Stimulated activated naive B cell treated with anti-CD40 and anti-IgM and Interleukin-4, amounts not matched to agents 10 μg/mL and 1 μg/mL and 100 μg/mL, for 72 hours (primary cell): ENCODE measurements around the gene ERMN.
"Not testable (repeated sequence)": the region's sequence is repeated elsewhere in the genome, so short reads cannot be mapped to it uniquely, and the experiment has no call there.

Experiments
- ATAC-seq, 2 donors: fragments of 150-1000 bp; cut with Tn5 transposase; replicated peaks; 2 replicates each; pipeline ENCODE4 v1.10.0; 2021; ENCODE audit warnings: moderate library complexity in 1 of 2
- DNase-seq: peaks from one replicate; pipeline ENCODE4 v3.0.0; 2021
- H3K27ac Mint-ChIP-seq: one replicate; pipeline ENCODE4 v1.8.0; 2022; ENCODE audit warnings: mild to moderate bottlenecking, mixed read lengths
- H3K27me3 Mint-ChIP-seq, 2 donors: one replicate each; pipeline ENCODE4 v1.8.0; 2022; ENCODE audit warnings: mixed read lengths in 2 of 2
- H3K36me3 Mint-ChIP-seq, 2 donors: one replicate each; pipeline ENCODE4 v1.8.0; 2022; ENCODE audit warnings: mixed read lengths in 2 of 2, mild to moderate bottlenecking in 1 of 2
- H3K4me1 Mint-ChIP-seq, 2 donors: one replicate each; pipeline ENCODE4 v1.8.0; 2022; ENCODE audit warnings: mixed read lengths in 2 of 2, mild to moderate bottlenecking in 1 of 2
- H3K4me3 Mint-ChIP-seq, 2 donors: one replicate each; pipeline ENCODE4 v1.8.0; 2022; ENCODE audit warnings: mild to moderate bottlenecking in 2 of 2, mixed read lengths in 2 of 2, moderate library complexity in 1 of 2
- H3K9me3 Mint-ChIP-seq, 2 donors: one replicate each; pipeline ENCODE4 v1.8.0; 2022; ENCODE audit warnings: mixed read lengths in 2 of 2, mild to moderate bottlenecking in 1 of 2

ERMN gene

DNA sequence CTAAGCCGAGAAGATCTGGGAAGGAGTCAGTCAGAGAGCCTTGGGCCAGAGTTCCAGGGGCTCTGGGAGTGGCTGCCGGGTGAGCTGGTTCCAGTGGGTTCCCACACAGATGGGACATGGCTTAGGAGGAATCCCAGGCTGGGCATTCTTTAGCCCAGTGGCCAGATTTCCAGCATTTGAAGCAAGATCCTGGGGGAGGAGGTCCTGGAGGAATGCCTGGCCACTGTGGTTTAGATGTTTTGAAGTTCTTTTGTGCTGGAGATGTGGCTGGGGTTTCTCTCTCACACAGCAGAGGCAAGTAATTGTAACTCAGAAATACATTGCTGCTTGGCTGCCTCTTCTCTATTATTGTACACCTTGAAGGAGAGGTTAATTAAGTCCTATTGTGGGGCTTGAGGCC is 15.8 kb upstream of the ERMN start:
- H3K36me3 Mint-ChIP-seq = peaks cover 42 to 47% of the 10 kb centered on the region in 2 donors
- not testable (repeated sequence) for DNase-seq, H3K4me1 Mint-ChIP-seq, H3K27ac Mint-ChIP-seq, H3K27me3 Mint-ChIP-seq, H3K4me3 Mint-ChIP-seq, ATAC-seq
- H3K9me3 Mint-ChIP-seq = peaks cover 32 to 35% of the 10 kb centered on the region in 2 donors

DNA sequence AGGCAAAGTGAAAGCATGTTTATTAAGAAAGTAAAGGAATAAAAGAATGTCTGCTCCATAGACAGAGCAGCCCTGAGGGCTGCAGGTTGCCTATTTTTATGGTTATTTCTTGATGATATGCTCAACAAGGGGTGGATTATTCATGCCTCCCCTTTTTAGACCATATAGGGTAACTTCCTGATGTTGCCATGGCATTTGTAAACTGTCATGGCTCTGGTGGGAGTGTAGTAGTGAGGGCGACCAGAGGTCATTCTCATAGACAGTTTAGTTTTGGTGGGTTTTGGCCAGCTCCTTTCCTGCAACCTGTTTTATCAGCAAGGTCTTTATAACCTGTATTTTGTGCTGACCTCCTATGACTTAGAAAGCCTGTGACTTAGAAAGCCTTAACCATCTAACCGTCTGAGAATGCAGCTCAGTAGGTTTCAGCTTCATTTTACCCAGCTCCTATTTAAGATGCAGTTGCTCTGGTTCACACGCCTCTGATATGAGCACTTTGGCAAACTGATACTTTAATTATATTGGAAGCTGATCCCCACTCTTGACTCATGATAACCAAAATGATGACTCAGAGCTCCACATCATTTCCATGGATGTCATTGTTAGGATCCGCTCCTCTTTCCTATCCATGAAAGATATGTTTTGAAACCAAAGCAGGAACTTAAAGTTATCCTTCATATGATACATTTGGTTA is 14.5 kb upstream of the ERMN start:
- Mint-ChIP-seq H3K4me1 (peaks cover 5 to 6% of the 10 kb centered on the region in 2 donors), H3K36me3 (peaks cover 39 to 43% of the 10 kb centered on the region in 2 donors), H3K27me3 (no peaks in the 10 kb centered on the region)

DNA sequence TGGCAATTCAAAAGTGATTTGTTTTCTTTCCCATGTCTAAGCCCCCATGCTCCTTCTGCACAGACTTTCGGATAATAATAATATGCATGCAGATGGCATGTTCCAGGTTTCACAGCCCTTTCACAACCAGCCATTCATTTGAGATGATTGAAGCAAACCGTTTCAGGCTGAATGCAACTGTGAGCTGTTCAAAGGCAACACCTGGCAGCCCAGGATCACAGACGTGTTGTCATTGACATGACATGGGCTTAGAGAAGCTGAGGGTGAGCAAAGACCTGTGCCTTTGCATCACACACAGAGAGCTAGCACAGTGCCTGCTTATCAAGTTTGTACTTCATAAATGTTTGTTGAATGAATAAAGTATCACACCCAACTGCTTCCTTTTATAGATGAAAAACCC is 12.4 kb upstream of the ERMN start:
- ATAC-seq (no peak), DNase-seq (no peak)
- Mint-ChIP-seq H3K4me3 (no peak overlapping the region), H3K27me3 (no peaks in the 10 kb centered on the region), H3K36me3 (peaks cover 21 to 26% of the 10 kb centered on the region in 2 donors), H3K27ac (no peak overlapping the region), H3K4me1 (peaks cover 5 to 6% of the 10 kb centered on the region in 2 donors), H3K9me3 (peaks cover 13 to 16% of the 10 kb centered on the region in 2 donors)

More for the DNA sequence above, 14.5 kb upstream of the ERMN start:
- Mint-ChIP-seq H3K27ac (no peak overlapping the region), H3K9me3 (peaks cover 29 to 33% of the 10 kb centered on the region in 2 donors), H3K4me3 (no peak overlapping the region)
- ATAC-seq (no peak), DNase-seq (no peak)

DNA sequence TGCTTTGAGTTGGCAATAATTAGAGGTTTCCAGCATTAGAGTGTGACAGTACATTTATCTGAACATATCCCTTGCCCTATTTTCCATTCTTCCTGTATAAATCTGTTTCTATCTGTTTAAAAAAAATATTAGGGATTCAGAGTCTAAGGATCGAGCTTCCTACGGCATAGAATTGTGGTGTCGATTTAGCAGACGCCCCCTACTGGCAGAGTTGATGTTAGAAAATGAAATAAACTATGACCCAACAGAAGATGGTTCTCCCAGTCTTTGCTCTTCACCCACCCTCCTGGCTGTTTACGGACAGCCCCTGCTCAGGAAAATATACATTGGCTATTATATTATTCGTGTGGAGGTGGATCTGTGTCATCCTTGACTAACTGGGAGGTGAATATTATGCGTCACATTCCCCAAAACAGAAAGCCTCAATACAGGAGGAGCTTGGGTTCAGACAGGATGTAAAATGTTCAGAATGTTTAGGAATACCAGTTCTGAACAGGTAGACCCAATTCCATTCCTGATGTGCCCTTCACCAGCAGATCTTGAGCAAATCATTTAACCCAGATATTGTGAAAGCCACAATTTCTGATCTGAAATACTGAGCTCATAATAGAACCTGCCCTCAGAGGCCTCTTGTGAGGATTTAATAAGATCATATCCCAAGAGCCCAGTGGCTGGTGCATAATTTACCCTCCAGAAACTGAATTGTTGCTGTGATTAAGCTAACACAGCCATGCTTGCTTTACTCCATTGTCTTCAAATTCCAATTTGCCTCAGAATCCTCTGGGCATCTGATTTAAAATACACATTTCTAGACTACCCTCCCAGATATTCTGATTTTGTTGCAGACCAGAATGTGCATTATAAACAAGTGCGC is 10.8 kb upstream of the ERMN start:
- peak overlapping the region in 1 of 2 donors; percentile 33 for H3K4me3 Mint-ChIP-seq
- peaks cover 5 to 10% of the 10 kb centered on the region in 2 donors for H3K36me3 Mint-ChIP-seq
- no peaks in the 10 kb centered on the region for H3K27me3 Mint-ChIP-seq
- ATAC-seq = peak; percentile 50 to 57
- peaks cover 2% of the 10 kb centered on the region in 2 donors for H3K9me3 Mint-ChIP-seq
- no peak overlapping the region for H3K27ac Mint-ChIP-seq
- peaks cover 5 to 6% of the 10 kb centered on the region in 2 donors for H3K4me1 Mint-ChIP-seq
- DNase-seq = no peak

DNA sequence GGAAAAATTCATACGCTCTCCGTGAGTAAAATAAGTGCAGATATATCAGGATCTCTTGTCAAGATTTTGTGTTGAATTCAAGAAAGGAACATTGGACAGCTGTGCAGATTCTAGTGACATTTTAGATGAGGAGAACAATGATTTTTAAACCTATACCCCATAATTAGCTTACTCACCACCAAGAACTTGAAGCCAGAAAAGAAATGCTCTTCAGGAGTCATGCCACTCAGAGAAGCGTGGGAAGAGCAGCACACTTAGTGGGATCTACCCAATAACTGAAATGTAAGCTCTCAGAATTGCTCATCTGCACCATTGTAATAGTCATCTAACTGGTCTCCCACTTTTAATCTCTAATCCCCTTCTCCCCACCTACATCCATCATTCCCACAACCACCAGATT is 9.2 kb upstream of the ERMN start:
- DNase-seq (no peak), ATAC-seq (no peak)
- H3K27me3 Mint-ChIP-seq = no peaks in the 10 kb centered on the region
- H3K27ac Mint-ChIP-seq = no peak overlapping the region
- H3K4me1 Mint-ChIP-seq = peaks cover 5 to 6% of the 10 kb centered on the region in 2 donors
- H3K36me3 Mint-ChIP-seq = peaks cover 0 to 3% of the 10 kb centered on the region in 2 donors
- no peaks in the 10 kb centered on the region for H3K9me3 Mint-ChIP-seq
- no peak overlapping the region for H3K4me3 Mint-ChIP-seq

DNA sequence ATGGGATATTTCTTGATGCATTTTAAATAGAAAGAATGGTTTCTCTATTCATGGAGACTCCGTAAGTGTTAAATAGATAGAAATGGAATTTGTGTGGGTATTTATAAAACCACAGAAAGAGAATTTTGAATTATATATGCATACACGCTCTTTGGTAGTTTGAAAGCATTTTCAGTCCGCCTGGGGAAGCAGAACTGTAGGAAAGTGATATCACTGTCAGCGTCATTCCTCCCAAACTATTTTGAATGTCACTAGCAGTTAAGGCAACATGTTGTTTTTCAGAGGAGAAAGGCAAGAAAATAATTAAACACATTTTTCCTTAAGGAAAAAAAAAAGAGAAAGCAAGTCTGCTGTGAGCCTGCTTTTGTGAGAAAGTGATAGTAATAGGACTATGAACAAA is 8.7 kb upstream of the ERMN start:
- Mint-ChIP-seq H3K4me1 (peaks cover 5 to 6% of the 10 kb centered on the region in 2 donors), H3K36me3 (peaks cover 0 to 3% of the 10 kb centered on the region in 2 donors), H3K4me3 (no peak overlapping the region), H3K9me3 (no peaks in the 10 kb centered on the region), H3K27ac (no peak overlapping the region), H3K27me3 (no peaks in the 10 kb centered on the region)
- ATAC-seq = no peak
- DNase-seq = no peak

DNA sequence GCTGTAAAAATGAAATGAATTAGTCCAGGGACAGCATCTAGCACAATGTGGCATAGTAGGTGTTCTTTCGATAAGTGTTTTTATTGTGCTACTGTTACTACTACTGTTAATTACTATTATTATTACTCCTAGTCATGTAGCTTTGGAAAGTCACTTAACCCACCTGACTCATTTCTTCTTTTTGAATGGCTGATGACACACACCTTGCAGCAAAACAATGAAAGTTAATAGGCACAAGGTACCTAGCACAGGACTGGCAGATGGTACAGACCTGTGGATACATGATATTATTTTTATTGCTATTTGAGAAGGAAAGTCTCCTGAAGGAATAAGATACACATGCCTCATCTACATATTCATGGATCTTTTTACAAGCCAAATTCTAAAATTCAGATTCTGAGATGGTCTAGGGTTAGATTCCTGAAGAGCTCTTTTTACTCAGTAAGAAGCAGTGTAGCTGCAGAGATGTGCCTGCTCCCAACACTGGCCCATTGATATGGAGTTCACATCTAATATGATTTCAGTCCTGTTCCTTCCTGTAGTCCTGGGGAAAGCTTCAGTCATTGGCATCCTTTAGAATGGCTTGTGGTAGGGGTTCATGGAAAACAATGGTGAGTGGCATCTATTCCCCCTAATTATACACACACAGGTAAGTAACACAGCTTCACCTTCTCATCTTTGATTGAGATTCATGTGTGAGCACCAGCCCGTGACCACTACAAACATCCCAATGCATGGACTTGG is 7.9 kb upstream of the ERMN start:
- Mint-ChIP-seq H3K4me1 (peaks cover 5 to 7% of the 10 kb centered on the region in 2 donors), H3K27ac (no peak overlapping the region), H3K9me3 (no peaks in the 10 kb centered on the region), H3K36me3 (peaks cover 0 to 3% of the 10 kb centered on the region in 2 donors), H3K4me3 (no peak overlapping the region), H3K27me3 (no peaks in the 10 kb centered on the region)
- DNase-seq (no peak), ATAC-seq (peak in 1 of 2 donors; percentile 25)

DNA sequence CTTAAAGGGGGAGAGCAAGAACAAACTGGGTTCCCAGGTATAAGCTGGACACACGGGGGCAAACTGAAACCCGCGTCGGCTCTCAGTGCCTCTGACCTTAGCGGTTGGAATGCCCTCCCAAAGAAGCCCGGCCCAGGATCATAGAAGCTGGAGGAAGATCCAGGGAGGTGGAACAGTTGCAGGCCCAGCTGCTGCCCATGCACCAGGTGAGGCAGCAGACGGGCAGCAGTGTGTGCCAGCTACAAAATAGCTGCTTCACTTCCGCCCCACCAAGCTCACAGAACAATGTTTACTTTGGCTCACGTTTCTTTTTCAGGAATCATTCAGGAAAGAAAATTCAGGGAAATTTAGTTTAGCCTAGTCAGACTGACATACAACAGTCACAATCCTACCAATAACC is 3.9 kb upstream of the ERMN start:
- Mint-ChIP-seq H3K27me3 (no peaks in the 10 kb centered on the region), H3K36me3 (peaks cover 0 to 6% of the 10 kb centered on the region in 2 donors), H3K4me1 (peaks cover 14 to 15% of the 10 kb centered on the region in 2 donors), H3K27ac (no peak overlapping the region), H3K9me3 (no peaks in the 10 kb centered on the region), H3K4me3 (no peak overlapping the region)
- no peak for ATAC-seq
- no peak for DNase-seq

DNA sequence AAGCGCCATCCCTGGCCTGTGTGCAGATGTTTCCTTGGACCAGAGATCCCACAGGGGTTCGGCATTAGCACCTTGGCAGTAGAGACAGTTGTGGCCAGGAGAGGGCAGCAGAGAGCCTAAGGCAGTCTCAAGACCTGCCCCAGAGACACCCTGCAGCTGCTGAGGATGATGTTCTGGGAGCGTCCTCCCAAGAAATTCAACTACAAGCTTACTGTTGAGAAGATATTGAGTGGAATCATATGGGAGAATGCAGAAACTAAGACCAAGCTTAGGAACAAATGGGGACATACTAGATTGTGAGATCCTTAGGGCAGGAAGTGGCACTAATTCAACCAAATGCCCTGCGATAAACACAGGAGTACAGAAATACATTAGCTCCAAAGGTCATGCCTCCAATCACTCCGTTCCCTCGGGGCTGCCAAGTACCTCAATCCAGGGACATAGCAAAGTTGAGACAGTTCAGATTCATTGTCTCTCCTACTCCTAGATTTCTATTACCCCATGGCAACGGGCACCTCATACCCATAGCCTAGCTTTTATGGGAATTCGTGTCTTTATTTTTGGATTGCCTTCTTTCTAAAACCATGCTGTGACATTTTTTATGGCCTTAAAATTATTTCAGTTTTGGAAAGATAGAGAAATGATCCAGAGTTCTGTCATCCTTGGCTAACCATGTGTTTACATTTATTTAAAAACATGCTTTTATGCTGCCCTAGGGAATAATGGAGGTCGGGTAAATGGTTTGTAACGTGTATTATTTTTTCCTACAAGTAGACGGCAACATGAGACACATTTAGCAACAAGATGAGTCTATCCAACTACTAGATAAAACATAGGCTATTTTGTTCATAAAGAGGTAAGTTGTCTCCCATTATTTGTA is 2.2 kb upstream of the ERMN start:
- peaks cover 0 to 7% of the 10 kb centered on the region in 2 donors for H3K36me3 Mint-ChIP-seq
- H3K27me3 Mint-ChIP-seq = no peaks in the 10 kb centered on the region
- no peaks in the 10 kb centered on the region for H3K9me3 Mint-ChIP-seq
- DNase-seq (peak; percentile 73), ATAC-seq (peak; percentile 98)
- H3K27ac Mint-ChIP-seq = no peak overlapping the region
- H3K4me3 Mint-ChIP-seq = peak overlapping the region; percentile 27 to 43
- H3K4me1 Mint-ChIP-seq = peaks cover 14 to 15% of the 10 kb centered on the region in 2 donors

DNA sequence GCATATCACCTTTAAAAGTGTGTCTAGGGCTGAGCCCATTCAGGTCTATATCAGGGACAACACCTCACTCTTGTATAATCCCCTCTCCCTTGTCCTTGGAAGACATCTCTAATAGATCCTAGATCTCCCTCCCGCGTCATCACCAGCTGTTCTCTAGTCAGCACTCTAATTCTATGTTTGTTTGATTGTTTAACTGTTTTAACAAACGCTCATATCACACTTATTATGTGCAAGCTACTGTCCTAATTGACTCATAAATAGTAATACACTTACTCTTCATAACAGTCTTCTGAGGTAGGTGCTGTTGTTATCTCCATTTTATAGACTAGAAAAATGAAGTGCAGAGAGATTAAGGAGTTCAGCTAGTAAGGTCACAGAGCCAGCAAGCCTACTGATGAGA is 1.6 kb upstream of the ERMN start:
- H3K4me3 Mint-ChIP-seq = no peak overlapping the region
- peaks cover 14 to 15% of the 10 kb centered on the region in 2 donors for H3K4me1 Mint-ChIP-seq
- peaks cover 0 to 12% of the 10 kb centered on the region in 2 donors for H3K36me3 Mint-ChIP-seq
- H3K9me3 Mint-ChIP-seq = no peaks in the 10 kb centered on the region
- ATAC-seq (peak in 1 of 2 donors; percentile 53), DNase-seq (no peak)
- H3K27me3 Mint-ChIP-seq = no peaks in the 10 kb centered on the region
- H3K27ac Mint-ChIP-seq = no peak overlapping the region

DNA sequence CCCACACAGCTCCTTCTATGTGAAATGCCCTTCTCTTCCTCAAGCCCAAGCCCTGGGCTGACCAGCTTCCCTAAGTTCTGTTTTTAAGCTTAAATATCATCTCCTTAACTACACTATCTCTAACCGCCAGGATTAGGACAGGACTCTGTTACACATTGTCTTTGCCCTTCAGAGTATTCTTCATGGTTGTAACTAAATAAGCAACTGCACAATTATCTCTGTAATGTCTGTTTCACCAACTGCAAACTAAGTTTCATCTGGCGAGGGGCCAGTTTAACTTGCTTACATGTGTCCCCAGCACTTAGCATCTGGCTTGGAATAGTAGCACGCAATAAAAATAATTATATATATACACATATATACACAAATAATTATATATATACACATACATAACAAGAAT is 1.1 kb upstream of the ERMN start:
- DNase-seq (no peak), ATAC-seq (no peak)
- Mint-ChIP-seq H3K4me3 (no peak overlapping the region), H3K27me3 (no peaks in the 10 kb centered on the region), H3K36me3 (peaks cover 0 to 14% of the 10 kb centered on the region in 2 donors), H3K4me1 (peaks cover 14 to 15% of the 10 kb centered on the region in 2 donors), H3K9me3 (no peaks in the 10 kb centered on the region), H3K27ac (peak overlapping the region; percentile 56)

DNA sequence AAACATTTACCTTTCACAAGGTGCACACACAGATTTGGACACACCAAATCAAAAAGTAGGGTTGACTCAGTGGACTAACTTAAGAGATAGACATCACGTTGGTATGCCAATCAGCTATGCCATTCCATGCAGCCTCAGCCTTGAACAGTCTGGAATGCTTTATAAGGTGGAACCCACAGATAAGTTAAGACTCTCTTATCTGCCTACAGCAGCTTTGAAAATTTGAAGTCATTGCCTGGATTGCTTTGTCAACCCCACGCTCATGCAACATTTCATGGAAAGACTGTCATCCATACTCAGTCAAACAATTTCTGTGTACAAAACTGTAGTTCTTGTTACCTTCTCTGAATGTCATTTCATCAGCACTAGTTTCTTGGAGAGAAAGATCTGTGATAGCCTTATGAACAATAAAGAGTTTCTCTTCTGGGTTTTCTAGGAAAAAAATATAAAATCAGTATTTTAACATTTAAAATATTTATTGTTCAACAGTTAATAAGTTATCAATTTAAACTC is 1.2 kb downstream of the ERMN start:
- no peak overlapping the region for H3K4me3 Mint-ChIP-seq
- no peaks in the 10 kb centered on the region for H3K27me3 Mint-ChIP-seq
- ATAC-seq = no peak
- peaks cover 18 to 21% of the 10 kb centered on the region in 2 donors for H3K4me1 Mint-ChIP-seq
- DNase-seq = no peak
- H3K36me3 Mint-ChIP-seq = peaks cover 1 to 24% of the 10 kb centered on the region in 2 donors
- H3K9me3 Mint-ChIP-seq = no peaks in the 10 kb centered on the region
- H3K27ac Mint-ChIP-seq = no peak overlapping the region

DNA sequence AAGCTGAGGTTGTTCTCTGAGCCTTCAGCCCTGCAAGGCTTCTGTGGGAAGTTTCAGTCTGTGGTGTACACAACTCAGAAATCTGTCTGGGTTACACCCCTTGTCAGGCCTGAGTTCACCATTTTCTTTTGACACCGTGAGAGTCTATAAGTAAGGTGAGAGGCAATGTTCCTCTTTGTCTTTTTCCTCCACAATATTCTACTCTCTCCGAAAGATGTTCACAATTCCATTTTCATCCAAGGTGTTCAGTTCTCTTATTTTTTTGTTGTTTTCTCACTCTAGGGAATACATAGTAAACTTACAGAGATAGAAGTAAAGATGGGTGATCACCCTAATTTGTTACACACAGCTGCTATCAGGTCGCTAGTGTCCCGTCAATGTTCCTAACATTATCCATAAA is 3.2 kb downstream of the ERMN start:
- Mint-ChIP-seq H3K27ac (no peak overlapping the region), H3K36me3 (peaks cover 1 to 24% of the 10 kb centered on the region in 2 donors)
- ATAC-seq = no peak

More for the DNA sequence above, 3.2 kb downstream of the ERMN start:
- no peak for DNase-seq
- H3K9me3 Mint-ChIP-seq = no peaks in the 10 kb centered on the region
- no peak overlapping the region for H3K4me3 Mint-ChIP-seq
- H3K4me1 Mint-ChIP-seq = peaks cover 7 to 10% of the 10 kb centered on the region in 2 donors
- H3K27me3 Mint-ChIP-seq = no peaks in the 10 kb centered on the region
